Activated CD4-positive, alpha-beta T cell treated with anti-CD3 and anti-CD28 coated beads for 1 hour (primary cell): ENCODE data around the gene LTB.

ENCODE experiments used
- DNase-seq: peaks from one replicate; pipeline ENCODE4 v3.0.0-alpha.2; 2020

LTB gene

DNA sequence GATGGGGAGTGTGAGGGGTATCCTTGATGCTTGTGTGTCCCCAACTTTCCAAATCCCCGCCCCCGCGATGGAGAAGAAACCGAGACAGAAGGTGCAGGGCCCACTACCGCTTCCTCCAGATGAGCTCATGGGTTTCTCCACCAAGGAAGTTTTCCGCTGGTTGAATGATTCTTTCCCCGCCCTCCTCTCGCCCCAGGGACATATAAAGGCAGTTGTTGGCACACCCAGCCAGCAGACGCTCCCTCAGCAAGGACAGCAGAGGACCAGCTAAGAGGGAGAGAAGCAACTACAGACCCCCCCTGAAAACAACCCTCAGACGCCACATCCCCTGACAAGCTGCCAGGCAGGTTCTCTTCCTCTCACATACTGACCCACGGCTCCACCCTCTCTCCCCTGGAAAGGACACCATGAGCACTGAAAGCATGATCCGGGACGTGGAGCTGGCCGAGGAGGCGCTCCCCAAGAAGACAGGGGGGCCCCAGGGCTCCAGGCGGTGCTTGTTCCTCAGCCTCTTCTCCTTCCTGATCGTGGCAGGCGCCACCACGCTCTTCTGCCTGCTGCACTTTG is 6.8 kb downstream of the LTB start, which contains the start of gene TNF:
TSS of gene TNF (plus strand) at position 231 of the 567 bp plus-strand sequence. CDS start at position 408, 177 bp downstream.
- peak; percentile 85 for DNase-seq

- DNase-seq = no peak
Observed at GRCh38 chr6:31574106-31575061, 7.8 kb downstream of the LTB start.

GRCh38 chr6:31573239-31574105 is 8.8 kb downstream of the LTB start:
- no peak for DNase-seq

- peak; percentile 67 for DNase-seq
Observed at GRCh38 chr6:31572041-31572911, 9.9 kb downstream of the LTB start, which contains the start of gene LTA. Gene LTA (plus strand): TSS chr6:31572289. CDS start chr6:31572743, 454 bp downstream.

DNA sequence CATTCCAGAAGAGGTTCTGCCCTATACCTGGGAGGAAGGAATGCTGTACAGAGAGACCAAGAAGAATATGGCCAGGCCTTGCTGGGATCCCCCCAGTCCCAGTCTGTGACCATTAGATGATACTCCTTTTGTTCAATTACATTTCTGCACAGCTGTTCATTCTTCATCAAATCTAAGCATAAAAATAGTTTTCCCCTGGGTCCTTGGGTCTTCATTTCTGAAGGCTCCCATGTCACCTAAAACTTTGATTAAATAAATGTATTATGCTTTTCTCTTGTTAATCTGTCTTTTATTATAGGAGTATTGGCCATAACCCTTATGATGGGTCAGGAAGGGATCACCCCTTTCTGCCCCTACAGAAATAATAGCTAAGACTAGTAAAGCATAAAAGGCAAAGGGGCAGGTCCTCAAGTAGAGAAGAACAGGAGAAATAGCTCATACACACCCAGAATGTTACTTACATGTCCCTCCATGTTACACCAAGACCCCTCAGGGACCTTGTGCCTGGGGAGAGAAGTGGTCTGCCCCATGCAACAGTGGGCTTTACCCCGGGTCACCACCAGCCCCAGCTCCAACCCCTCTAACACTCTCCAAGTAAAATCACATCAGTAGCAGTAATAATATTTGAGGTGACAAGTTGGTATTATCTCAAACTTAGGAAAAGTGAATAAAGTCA is 12.2 kb downstream of the LTB start:
- DNase-seq = no peak

GRCh38 chr6:31568537-31568961 is 13.7 kb downstream of the LTB start:
- peak; percentile 51 for DNase-seq

- DNase-seq = no peak
Observed at GRCh38 chr6:31567531-31568370, 14.5 kb downstream of the LTB start.

- no peak for DNase-seq
Observed at GRCh38 chr6:31560697-31561058, 21.5 kb downstream of the LTB start.

DNA sequence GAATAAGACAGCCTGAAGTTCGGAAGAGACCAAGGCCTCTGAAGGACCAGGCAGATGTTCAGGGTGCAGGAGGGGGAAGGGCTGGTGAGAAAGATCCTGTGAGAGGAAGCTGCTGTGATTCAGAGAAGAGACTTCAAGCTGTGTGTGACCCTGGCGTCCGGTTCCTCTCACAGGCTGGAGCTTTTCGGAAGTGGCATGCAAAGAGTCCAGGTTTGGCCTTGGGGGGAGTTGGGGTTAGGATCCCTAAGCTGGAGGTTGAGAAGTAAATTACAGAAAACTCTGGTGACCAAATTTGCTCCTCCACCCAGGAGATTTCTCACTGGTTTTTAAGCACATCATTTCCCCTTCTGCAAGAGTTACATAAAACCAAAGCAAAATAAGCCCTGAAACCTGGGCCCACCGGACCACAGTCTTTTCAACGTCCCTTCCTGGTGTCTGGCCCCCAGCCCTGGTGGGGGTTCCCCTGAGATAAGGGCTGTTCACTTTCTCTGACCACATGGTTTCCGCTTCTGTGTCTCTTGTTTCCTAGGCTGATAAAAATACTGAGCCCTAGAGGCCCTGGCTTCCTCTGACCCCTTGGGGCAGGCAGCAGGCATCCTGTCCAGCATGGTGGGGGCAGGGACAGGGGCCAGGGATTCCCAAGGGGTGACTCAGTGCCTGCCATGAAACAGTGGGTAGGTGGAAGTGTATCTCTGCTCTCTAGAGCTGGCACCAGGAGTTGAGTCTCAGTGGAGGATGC is 22.1 kb downstream of the LTB start:
- DNase-seq = no peak

GRCh38 chr6:31559606-31559957 is 22.6 kb downstream of the LTB start:
- no peak for DNase-seq

DNA sequence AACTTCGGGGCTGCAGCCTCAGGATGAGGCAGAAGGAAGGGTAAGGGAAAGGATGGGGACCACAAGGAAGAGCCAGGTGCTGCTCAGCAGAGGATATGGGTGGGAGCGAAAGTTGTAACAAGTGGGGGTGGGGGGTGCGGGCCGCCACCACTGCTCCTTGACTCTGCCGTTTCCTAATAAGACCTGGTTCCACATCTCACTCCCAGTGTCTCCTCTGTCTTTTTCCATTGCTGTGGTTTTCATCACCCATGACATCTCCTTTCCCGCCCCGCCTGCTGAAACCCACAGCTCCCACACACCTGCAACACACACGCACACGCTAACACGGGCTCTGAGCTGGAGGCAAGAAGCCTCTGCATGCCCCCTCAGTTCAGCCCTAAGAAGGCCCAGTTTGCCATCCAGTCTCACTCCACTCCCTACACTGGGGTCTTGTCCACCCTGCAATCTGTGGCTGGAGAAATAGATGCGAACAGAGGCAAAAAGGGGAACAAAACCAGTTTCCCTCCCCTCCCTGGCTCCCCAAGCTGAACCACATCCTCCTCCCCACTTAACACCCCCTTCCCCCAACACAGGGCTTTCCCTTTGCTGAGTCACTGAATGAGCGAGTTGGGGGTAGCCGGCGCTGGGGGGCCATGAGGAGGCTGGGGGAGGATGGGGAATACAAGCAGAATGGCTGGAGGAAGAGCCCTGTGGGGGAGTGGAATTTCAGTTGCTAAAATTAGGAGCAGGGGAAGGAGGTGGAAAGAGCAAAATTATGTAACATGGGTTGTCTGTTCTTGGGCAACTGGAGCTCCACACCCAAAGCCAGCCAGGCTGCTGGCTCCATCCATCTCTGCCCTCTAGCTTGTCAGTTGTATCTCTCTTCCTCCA is 23.4 kb downstream of the LTB start:
- DNase-seq = peak; percentile 51

DNA sequence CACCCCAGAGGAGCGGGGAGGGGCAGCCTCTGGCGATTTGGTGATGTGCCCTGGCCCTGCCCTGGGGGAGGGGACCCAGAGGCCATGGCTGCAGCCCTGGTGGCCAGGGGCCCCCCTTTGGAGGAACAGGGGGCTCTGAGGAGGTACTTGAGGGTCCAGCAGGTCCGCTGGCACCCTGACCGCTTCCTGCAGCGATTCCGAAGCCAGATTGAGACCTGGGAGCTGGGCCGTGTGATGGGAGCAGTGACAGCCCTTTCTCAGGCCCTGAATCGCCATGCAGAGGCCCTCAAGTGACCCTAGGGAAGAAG is 24.0 kb downstream of the LTB start:
- no peak for DNase-seq

DNA sequence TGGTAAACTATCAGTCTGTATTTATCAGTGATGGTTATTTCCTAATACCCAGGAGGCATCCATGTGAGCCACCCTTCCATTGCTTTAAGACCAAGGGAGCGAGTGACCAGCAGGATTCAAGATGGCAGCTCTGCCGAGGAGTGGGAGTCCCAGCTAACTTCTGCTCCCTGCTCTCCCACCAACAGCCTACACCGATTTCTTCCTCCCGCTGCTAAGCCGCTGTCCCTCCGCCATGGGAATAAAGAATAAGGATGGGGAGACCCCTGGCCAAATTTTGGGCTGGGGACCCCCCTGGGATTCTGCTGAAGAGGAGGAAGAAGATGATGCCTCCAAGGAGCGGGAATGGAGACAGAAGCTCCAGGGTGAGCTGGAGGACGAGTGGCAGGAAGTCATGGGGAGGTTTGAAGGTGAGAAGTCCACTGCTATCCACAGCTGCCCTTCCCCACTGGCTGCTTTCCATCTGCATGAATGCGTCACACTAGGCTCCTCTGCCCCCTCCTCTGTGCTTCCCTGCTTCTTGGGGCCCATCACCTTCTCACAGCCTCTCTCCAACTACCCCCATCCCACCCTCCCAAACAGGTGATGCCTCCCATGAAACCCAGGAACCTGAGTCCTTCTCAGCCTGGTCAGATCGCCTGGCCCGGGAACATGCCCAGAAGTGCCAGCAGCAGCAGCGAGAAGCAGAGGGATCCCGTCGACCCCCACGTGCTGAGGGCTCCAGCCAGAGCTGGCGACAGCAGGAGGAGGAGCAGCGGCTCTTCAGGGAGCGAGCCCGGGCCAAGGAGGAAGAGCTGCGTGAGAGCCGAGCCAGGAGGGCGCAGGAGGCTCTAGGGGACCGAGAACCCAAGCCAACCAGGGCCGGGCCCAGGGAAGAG is 24.5 kb downstream of the LTB start:
- DNase-seq = no peak

GRCh38 chr6:31556307-31556706 is 25.9 kb downstream of the LTB start:
- DNase-seq = no peak

DNA sequence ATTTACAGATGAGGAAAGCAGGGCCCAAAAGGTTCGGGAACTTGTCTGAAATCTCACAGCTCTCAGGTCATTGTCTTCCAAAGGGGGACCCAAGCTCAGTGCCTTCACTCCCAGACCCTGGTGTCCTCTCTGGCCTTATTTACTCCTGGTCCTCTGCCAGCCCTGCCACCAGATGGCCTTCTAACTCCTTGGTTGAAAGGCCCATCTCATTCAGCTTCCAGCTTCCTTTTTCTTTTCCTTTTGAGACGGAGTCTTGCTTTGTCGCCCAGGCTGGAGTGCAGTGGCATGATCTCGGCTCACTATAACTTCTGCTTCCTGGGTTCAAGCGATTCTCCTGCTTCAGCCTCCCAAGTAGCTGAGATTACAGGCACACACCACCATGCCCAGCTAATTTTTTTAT is 30.9 kb downstream of the LTB start:
- peak; percentile 55 for DNase-seq

GRCh38 chr6:31548544-31548873 is 33.7 kb downstream of the LTB start:
- no peak for DNase-seq

DNA sequence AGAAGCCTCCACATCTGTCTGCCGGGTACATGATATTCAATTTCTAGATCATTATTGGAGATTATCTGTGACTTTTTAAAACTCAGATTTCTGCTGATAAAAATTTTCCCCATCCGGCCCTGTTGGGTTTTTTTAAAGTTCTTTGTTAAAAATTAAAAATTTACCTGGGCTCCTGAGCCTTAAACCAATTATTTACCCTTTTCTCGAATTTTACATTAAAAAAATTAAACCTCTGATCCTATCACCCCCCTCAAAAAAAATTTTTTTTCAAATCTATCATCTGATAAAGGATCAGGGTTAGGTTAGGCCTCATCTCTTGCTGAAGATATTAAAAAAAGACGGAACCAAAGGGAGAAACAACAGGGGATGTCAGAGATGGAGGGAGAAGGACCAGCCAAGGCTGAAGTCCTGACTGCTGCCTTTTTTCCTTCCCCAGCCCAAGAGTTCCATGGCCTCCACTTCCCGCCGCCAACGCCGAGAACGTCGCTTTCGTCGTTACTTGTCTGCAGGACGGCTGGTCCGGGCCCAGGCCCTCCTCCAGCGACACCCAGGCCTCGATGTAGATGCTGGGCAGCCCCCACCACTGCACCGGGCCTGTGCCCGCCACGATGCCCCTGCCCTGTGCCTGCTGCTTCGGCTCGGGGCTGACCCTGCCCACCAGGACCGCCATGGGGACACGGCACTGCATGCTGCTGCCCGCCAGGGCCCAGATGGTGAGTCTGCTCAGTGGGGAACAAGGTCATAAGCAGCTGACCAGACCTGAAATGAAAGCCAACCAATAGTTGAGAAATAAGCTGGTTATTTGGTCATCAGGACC is 34.3 kb downstream of the LTB start:
- DNase-seq = no peak
